SK-N-SH (cell line): Measurements from ENCODE around the gene CFAP221. TPM values are rescaled to one million over a fixed set of nuclear protein-coding genes. Genes with fewer than 3 reads are reported as not detected.

ENCODE experiments used
- CTCF ChIA-PET: fragments of 300-600, 350-600 bp; formaldehyde crosslinking; extraction: SDS; loops from one replicate; lab custom pipeline; 2021; lab: Yijun Ruan, JAX
- POLR2A ChIA-PET: fragments of 350-600 bp; sonication (Branson Sonifier 250); formaldehyde crosslinking; extraction: SDS; loops from one replicate; lab custom pipeline; 2020; ENCODE audit warnings: antibody characterized with exemption, inconsistent platforms; lab: Yijun Ruan, JAX
- DNase-seq: peaks from one replicate; pipeline ENCODE4 v3.0.0; 2012
- H2AFZ ChIP-seq: fragments of 200-600 bp; sonication (generic); 2 replicates; pipeline ENCODE4 v1.8.1; 2016; ENCODE audit warnings: antibody characterized with exemption, mild to moderate bottlenecking, low read depth
- H3F3A ChIP-seq: fragments of 200-600 bp; sonication (generic); replicated peaks from 2 replicates; pipeline ENCODE3; 2016; ENCODE audit warnings: antibody characterized with exemption, mild to moderate bottlenecking; ENCODE audit not compliant: insufficient read depth
- H3K27ac ChIP-seq, 2 experiments: fragments of 200-500 bp in 1 of 2; fragments of 200-600 bp in 1 of 2; sonication (Bioruptor generic) in 1 of 2; sonication (generic), shearing (Covaris generic) in 1 of 2; 2 replicates each; pipeline versions ENCODE4 v1.5.1 to v1.6.1; 2014 to 2016; ENCODE audit warnings: low read depth in 2 of 2, inconsistent platforms in 1 of 2, low read length in 1 of 2, mild to moderate bottlenecking in 1 of 2, mixed read lengths in 1 of 2
- H3K27me3 ChIP-seq: fragments of 200-600 bp; sonication (generic), shearing (Covaris generic); 2 replicates; pipeline ENCODE4 v1.6.1; 2016; ENCODE audit warnings: mixed run types; ENCODE audit not compliant: insufficient read depth
- H3K36me3 ChIP-seq, 2 experiments: fragments of 200-500 bp in 1 of 2; fragments of 200-600 bp in 1 of 2; sonication (Bioruptor generic) in 1 of 2; sonication (generic) in 1 of 2; replicated peaks in 1 of 2; 2 replicates each; pipeline versions ENCODE3 to v1.5.1; 2014 to 2016; ENCODE audit warnings: low read length in 1 of 2, mild to moderate bottlenecking in 1 of 2; ENCODE audit not compliant: insufficient read depth in 2 of 2, control insufficient read depth in 1 of 2
- H3K4me1 ChIP-seq, 2 experiments: fragments of 200-500 bp in 1 of 2; fragments of 200-600 bp in 1 of 2; sonication (Bioruptor generic) in 1 of 2; sonication (generic), shearing (Covaris generic) in 1 of 2; 2 replicates each; pipeline versions ENCODE4 v1.5.1 to v1.6.1; 2014 to 2016; ENCODE audit warnings: low read depth in 1 of 2, low read length in 1 of 2, mixed run types in 1 of 2; ENCODE audit not compliant: insufficient read depth in 2 of 2, control insufficient read depth in 1 of 2
- H3K4me2 ChIP-seq: fragments of 200-600 bp; sonication (generic), shearing (Covaris generic); 2 replicates; pipeline ENCODE4 v1.6.1; 2017; ENCODE audit warnings: mixed run types
- H3K4me3 ChIP-seq, 2 experiments: fragments of 200-500 bp in 1 of 2; fragments of 200-600 bp in 1 of 2; sonication (Bioruptor generic) in 1 of 2; sonication (generic), shearing (Covaris generic) in 1 of 2; 2 replicates each; pipeline versions ENCODE4 v1.5.1 to v1.8.1; 2014 to 2016; ENCODE audit warnings: low read depth in 2 of 2, inconsistent platforms in 1 of 2, low read length in 1 of 2, mild to moderate bottlenecking in 1 of 2, mixed read lengths in 1 of 2, moderate library complexity in 1 of 2
- H3K79me2 ChIP-seq: fragments of 200-600 bp; sonication (generic); 2 replicates; pipeline ENCODE4 v1.8.1; 2017; ENCODE audit warnings: mild to moderate bottlenecking; ENCODE audit not compliant: insufficient read depth
- H3K9ac ChIP-seq: fragments of 200-600 bp; sonication (generic); 2 replicates; pipeline ENCODE4 v1.6.1; 2017; ENCODE audit warnings: mixed run types
- H3K9me2 ChIP-seq: fragments of 200-600 bp; sonication (generic); 2 replicates; pipeline ENCODE4 v1.6.1; 2017; ENCODE audit warnings: mixed run types
- H3K9me3 ChIP-seq: fragments of 200-600 bp; sonication (generic); 2 replicates; pipeline ENCODE4 v1.6.1; 2017; ENCODE audit warnings: mixed run types, mild to moderate bottlenecking, moderate library complexity
- H4K20me1 ChIP-seq: fragments of 200-600 bp; sonication (generic); 2 replicates; pipeline ENCODE4 v1.6.1; 2017; ENCODE audit warnings: mild to moderate bottlenecking, mixed run types; ENCODE audit not compliant: insufficient read depth
- CHD2 ChIP-seq: fragments of 150-350 bp; IDR thresholded peaks from 2 replicates; pipeline ENCODE4 v1.6.1; 2018; ENCODE audit warnings: low read length; ENCODE audit not compliant: partially characterized antibody
- CTCF ChIP-seq: fragments of 200-600 bp; sonication (generic); IDR thresholded peaks from 2 replicates; pipeline ENCODE4 v1.6.1; 2017; ENCODE audit warnings: antibody characterized with exemption, mild to moderate bottlenecking, moderate library complexity
- ELF1 ChIP-seq: IDR thresholded peaks from 2 replicates; pipeline ENCODE4 v1.4.0; 2012
- EZH2phosphoT487 ChIP-seq: fragments of 200-600 bp; sonication (generic); IDR thresholded peaks from 2 replicates; pipeline ENCODE4 v1.6.1; 2017; ENCODE audit warnings: low read depth, mixed run types, mild to moderate bottlenecking, antibody characterized with exemption, moderate library complexity, borderline replicate concordance
- FOSL2 ChIP-seq: IDR thresholded peaks from 2 replicates; pipeline ENCODE4 v1.4.0; 2012; ENCODE audit warnings: low read depth, mild to moderate bottlenecking, moderate library complexity, borderline replicate concordance
- FOXJ3 ChIP-seq: sonication (generic); formaldehyde crosslinking; IDR thresholded peaks from 2 replicates; pipeline ENCODE4 v1.5.1; 2020; ENCODE audit warnings: mild to moderate bottlenecking, missing genetic modification reagents
- GABPA ChIP-seq: IDR thresholded peaks from 2 replicates; pipeline ENCODE4 v1.4.0; 2012; ENCODE audit warnings: low read depth, mild to moderate bottlenecking
- GATA2 ChIP-seq: sonication (generic); formaldehyde crosslinking; IDR thresholded peaks from 2 replicates; pipeline ENCODE4 v1.5.0; 2020; ENCODE audit warnings: mild to moderate bottlenecking, missing genetic modification reagents
- IRF3 ChIP-seq: fragments of 150-350 bp; IDR thresholded peaks from 2 replicates; pipeline ENCODE4 v1.6.1; 2016; ENCODE audit warnings: mild to moderate bottlenecking, low read depth, low read length
- JUND ChIP-seq: IDR thresholded peaks from 2 replicates; pipeline ENCODE4 v1.4.0; 2012
- MXI1 ChIP-seq: IDR thresholded peaks from 2 replicates; pipeline ENCODE4 v1.6.1; 2012; ENCODE audit warnings: mild to moderate bottlenecking, low read depth, low read length, improper control_type of control experiment
- NRF1 ChIP-seq: IDR thresholded peaks from 2 replicates; pipeline ENCODE4 v1.6.1; 2012; ENCODE audit warnings: low read depth, mild to moderate bottlenecking, low read length
- PBX3 ChIP-seq: IDR thresholded peaks from 2 replicates; pipeline ENCODE4; 2012
- RXRA ChIP-seq: IDR thresholded peaks from 2 replicates; pipeline ENCODE4 v1.4.0; 2012; ENCODE audit warnings: low read depth, mild to moderate bottlenecking, borderline replicate concordance
- SMC3 ChIP-seq: IDR thresholded peaks from 2 replicates; pipeline ENCODE4 v1.6.1; 2012; ENCODE audit warnings: low read depth, low read length, improper control_type of control experiment
- TCF12 ChIP-seq: IDR thresholded peaks from 2 replicates; pipeline ENCODE4 v1.4.0; 2012
- TEAD4 ChIP-seq: IDR thresholded peaks from 2 replicates; pipeline ENCODE4 v1.4.0; 2012; ENCODE audit warnings: mild to moderate bottlenecking, borderline replicate concordance; ENCODE audit not compliant: insufficient read depth
- YY1 ChIP-seq: IDR thresholded peaks from 2 replicates; pipeline ENCODE4 v1.4.0; 2012; ENCODE audit warnings: low read depth, mild to moderate bottlenecking
- WGBS: methylation state at CpG from one replicate; pipeline ENCODE4 v1.1.6; 2017; ENCODE audit warnings: low lambda C conversion rate; 5-methylcytosine and 5-hydroxymethylcytosine counted together
- polyA plus RNA-seq, 3 experiments: library from polyadenylated mRNA; depleted of rRNA; stranded (reverse); fragments of >200 nt; gene quantifications; 2 replicates each; pipeline ENCODE4 v1.2.3, GENCODE V29; 2012
- TF ChIP-seq, protein P1 (sequence below): fragments of 150-350 bp; IDR thresholded peaks from 2 replicates; pipeline ENCODE4 v1.6.1; 2017; ENCODE audit warnings: antibody characterized with exemption, low read length, low read depth, borderline replicate concordance
- TF ChIP-seq, protein P2 (sequence below): IDR thresholded peaks from 2 replicates; pipeline ENCODE4 v1.4.0; 2012; ENCODE audit warnings: low read depth, borderline replicate concordance

Gene CFAP221
- polyA plus RNA-seq, 1 of the 3 experiments (the other 2 are of a cell fraction), result 0.12 TPM

DNA sequence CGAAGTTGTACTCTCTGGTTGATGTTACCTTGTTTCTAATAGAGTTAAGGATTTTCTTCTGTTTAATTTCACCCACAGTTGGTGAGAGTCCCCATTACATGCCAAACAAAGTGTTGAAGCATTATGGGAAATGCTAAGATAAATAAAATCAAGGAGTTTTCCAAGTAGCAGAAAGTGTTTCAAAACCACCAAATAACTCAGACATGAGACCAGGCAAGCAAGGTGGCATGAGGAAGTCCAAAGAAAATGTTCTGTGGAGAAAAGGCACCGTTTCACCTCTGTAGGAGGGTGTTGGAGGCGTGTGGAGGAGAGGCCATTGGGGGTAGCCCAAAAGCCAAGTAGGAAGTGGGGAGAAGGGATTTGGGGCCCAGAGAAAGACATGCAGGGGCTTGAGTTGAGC, 8.7 kb downstream of the CFAP221 start:
- no peak overlapping the region for H2AFZ ChIP-seq
- H3K9ac ChIP-seq, result no peak overlapping the region
- no peak overlapping the region for H3K27ac ChIP-seq
- H3K9me3 ChIP-seq, result no peaks in the 10 kb centered on the region
- no peaks in the 10 kb centered on the region for H3K79me2 ChIP-seq
- no peaks in the 10 kb centered on the region for H3K27me3 ChIP-seq
- DNase-seq, result no peak
- H3F3A ChIP-seq, result no peaks in the 10 kb centered on the region
- no peaks in the 10 kb centered on the region for H4K20me1 ChIP-seq
- H3K4me1 ChIP-seq, result peaks cover 0 to 6% of the 10 kb centered on the region in 2 experiments; a peak in 2 of 4 replicates
- no peak for TF ChIP-seq SMC3
- TF ChIP-seq ELF1, result no peak
- TF ChIP-seq CHD2, result no peak
- no peak for TF ChIP-seq JUND
- TF ChIP-seq, protein P1, sequence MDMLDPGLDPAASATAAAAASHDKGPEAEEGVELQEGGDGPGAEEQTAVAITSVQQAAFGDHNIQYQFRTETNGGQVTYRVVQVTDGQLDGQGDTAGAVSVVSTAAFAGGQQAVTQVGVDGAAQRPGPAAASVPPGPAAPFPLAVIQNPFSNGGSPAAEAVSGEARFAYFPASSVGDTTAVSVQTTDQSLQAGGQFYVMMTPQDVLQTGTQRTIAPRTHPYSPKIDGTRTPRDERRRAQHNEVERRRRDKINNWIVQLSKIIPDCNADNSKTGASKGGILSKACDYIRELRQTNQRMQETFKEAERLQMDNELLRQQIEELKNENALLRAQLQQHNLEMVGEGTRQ, result no peak
- TF ChIP-seq NRF1, result no peak
- no peak for TF ChIP-seq RXRA
- no peak for TF ChIP-seq MXI1
- no peak for TF ChIP-seq FOSL2
- TF ChIP-seq EZH2phosphoT487, result no peak
- no peak for TF ChIP-seq PBX3
- H3K4me3 ChIP-seq, result no peak overlapping the region
- H3K9me2 ChIP-seq, result no peaks in the 10 kb centered on the region
- 38% methylated on average over 3 of the region's 3 CpGs for WGBS
- H3K4me2 ChIP-seq, result no peak overlapping the region
- H3K36me3 ChIP-seq, result no peaks in the 10 kb centered on the region
- CTCF ChIA-PET, result no interaction called here
- POLR2A ChIA-PET, result no interaction called here

- CTCF ChIA-PET, result no interaction called here
- no peaks in the 10 kb centered on the region for H4K20me1 ChIP-seq
- H3K4me3 ChIP-seq, result no peak overlapping the region
- POLR2A ChIA-PET, result no interaction called here
- no peaks in the 10 kb centered on the region for H3K9me3 ChIP-seq
- H3K4me1 ChIP-seq, result peaks cover 0 to 6% of the 10 kb centered on the region in 2 experiments; a peak in 2 of 4 replicates
- H3K4me2 ChIP-seq, result no peak overlapping the region
- no peaks in the 10 kb centered on the region for H3K27me3 ChIP-seq
- no peak overlapping the region for H3K9ac ChIP-seq
- no peak overlapping the region for H3K27ac ChIP-seq
- H3K79me2 ChIP-seq, result no peaks in the 10 kb centered on the region
- DNase-seq, result no peak
- WGBS, result 54% methylated on average over 7 of the region's 7 CpGs
- H3K36me3 ChIP-seq, result no peaks in the 10 kb centered on the region
- H3F3A ChIP-seq, result no peaks in the 10 kb centered on the region
- no peaks in the 10 kb centered on the region for H3K9me2 ChIP-seq
- no peak overlapping the region for H2AFZ ChIP-seq
- no peak for TF ChIP-seq GABPA
- TF ChIP-seq YY1, result no peak
- TF ChIP-seq CTCF, result no peak
- TF ChIP-seq IRF3, result no peak
- no peak for TF ChIP-seq FOXJ3 (CRISPR knock-in tag)
- TF ChIP-seq ELF1, result no peak
- TF ChIP-seq, protein P2, sequence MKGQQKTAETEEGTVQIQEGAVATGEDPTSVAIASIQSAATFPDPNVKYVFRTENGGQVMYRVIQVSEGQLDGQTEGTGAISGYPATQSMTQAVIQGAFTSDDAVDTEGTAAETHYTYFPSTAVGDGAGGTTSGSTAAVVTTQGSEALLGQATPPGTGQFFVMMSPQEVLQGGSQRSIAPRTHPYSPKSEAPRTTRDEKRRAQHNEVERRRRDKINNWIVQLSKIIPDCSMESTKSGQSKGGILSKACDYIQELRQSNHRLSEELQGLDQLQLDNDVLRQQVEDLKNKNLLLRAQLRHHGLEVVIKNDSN, result no peak
- TF ChIP-seq GATA2, result no peak
- no peak for TF ChIP-seq SMC3
- TF ChIP-seq TEAD4, result no peak
- no peak for TF ChIP-seq TCF12
- TF ChIP-seq RXRA, result no peak
- TF ChIP-seq, protein P1, result no peak
Measured at GRCh38 chr2:119553687-119554344, 9.6 kb downstream of the CFAP221 start.
